GM12878 (cell line): ENCODE results near the gene TBRG4. TPM values are rescaled to one million over a fixed set of nuclear protein-coding genes. Genes with fewer than 3 reads are reported as not detected.

Experiments
- ATAC-seq: fragments of 200-7000 bp; cut with Tn5 transposase; 3 replicates; pipeline ENCODE4 v1.9.1; 2020; ENCODE audit warnings: mild to moderate bottlenecking, moderate library complexity
- BruUV-seq: library from RNA; stranded (reverse); fragments of 400-500 nt; replicated peaks from 2 replicates; lab custom pipeline; 2021; lab: Mats Ljungman, UMichigan
- CTCF ChIA-PET: fragments of 300-600 bp; sonication (Branson Sonifier 250); formaldehyde crosslinking; extraction: SDS; loops from one replicate; lab custom pipeline; 2021; ENCODE audit warnings: inconsistent platforms; lab: Yijun Ruan, JAX
- POLR2A ChIA-PET: fragments of 350-600 bp; formaldehyde crosslinking; extraction: SDS; loops from one replicate; lab custom pipeline; 2021; ENCODE audit warnings: inconsistent platforms; lab: Charles Lee
- RAD21 ChIA-PET: fragments of 300-600 bp; sonication (Branson Sonifier 250); formaldehyde crosslinking; loops from one replicate; lab custom pipeline; 2023; ENCODE audit warnings: antibody characterized with exemption; ENCODE audit not compliant: unreplicated experiment; lab: Charles Lee
- SMC1A ChIA-PET: fragments of 300-600 bp; sonication (Branson Sonifier 250); formaldehyde crosslinking; loops from one replicate; lab custom pipeline; 2023; ENCODE audit not compliant: unreplicated experiment, uncharacterized antibody; lab: Charles Lee
- DNase-seq: peaks from one replicate; pipeline ENCODE4 v3.0.0-alpha.2; 2011; ENCODE audit warnings: low read depth, low spot score
- FAIRE-seq: peaks from 3 replicates; lab custom pipeline; 2011; peaks lifted over from hg19 to GRCh38; lab: Jason Lieb, UNC
- H2AFZ ChIP-seq: 2 replicates; pipeline ENCODE4 v1.6.0; 2011; ENCODE audit warnings: low read depth, low read length, control low read depth; ENCODE audit not compliant: control insufficient read depth
- H3K27ac ChIP-seq: 2 replicates; pipeline ENCODE4 v1.5.1; 2011; ENCODE audit warnings: control low read depth; ENCODE audit not compliant: control insufficient read depth, insufficient read depth
- H3K27me3 ChIP-seq, 2 experiments: replicated peaks in 1 of 2; 2 replicates each; pipeline versions ENCODE4 v1.6.0 to v1.6.1; 2011; ENCODE audit warnings: low read length in 1 of 2; ENCODE audit not compliant: control insufficient read depth in 2 of 2, insufficient read depth in 2 of 2
- H3K36me3 ChIP-seq, 2 experiments: 2 replicates each; pipeline ENCODE4 v1.5.1; 2011; ENCODE audit warnings: low read length in 1 of 2; ENCODE audit not compliant: control insufficient read depth in 2 of 2, insufficient read depth in 2 of 2
- H3K4me1 ChIP-seq: 2 replicates; pipeline ENCODE4 v1.6.1; 2011; ENCODE audit warnings: mild to moderate bottlenecking, low read length, moderate library complexity, mixed read lengths; ENCODE audit not compliant: control insufficient read depth, insufficient read depth
- H3K4me2 ChIP-seq: 2 replicates; pipeline ENCODE4 v1.6.0; 2011; ENCODE audit warnings: control low read depth; ENCODE audit not compliant: control insufficient read depth, insufficient read depth
- H3K4me3 ChIP-seq: fragments of 200-600 bp; sonication (generic); 2 replicates; pipeline ENCODE4 v1.5.1; 2016
- H3K79me2 ChIP-seq: 2 replicates; pipeline ENCODE4 v1.6.0; 2011; ENCODE audit warnings: low read length; ENCODE audit not compliant: control insufficient read depth, insufficient read depth
- H3K9ac ChIP-seq: 2 replicates; pipeline ENCODE4 v1.8.0; 2011; ENCODE audit warnings: low read length, control low read depth, mixed read lengths; ENCODE audit not compliant: control insufficient read depth, insufficient read depth
- H3K9me3 ChIP-seq: replicated peaks from 3 replicates; pipeline ENCODE4 v1.5.1; 2011; ENCODE audit warnings: mild to moderate bottlenecking, low read length; ENCODE audit not compliant: control insufficient read depth, insufficient read depth
- H4K20me1 ChIP-seq: 2 replicates; pipeline ENCODE4 v1.6.0; 2011; ENCODE audit not compliant: control insufficient read depth, insufficient read depth
- CBX5 ChIP-seq: sonication (generic); IDR thresholded peaks from 2 replicates; pipeline ENCODE4 v1.6.1; 2016; ENCODE audit warnings: low read depth, moderate library complexity, mild to moderate bottlenecking, inconsistent platforms
- PAX8 ChIP-seq: fragments of 450-650 bp; IDR thresholded peaks from 2 replicates; pipeline ENCODE4 v1.6.1; 2017; ENCODE audit warnings: mild to moderate bottlenecking, moderate library complexity
- WGBS: methylation state at CpG from one replicate; pipeline ENCODE4 v1.1.6; 2016; ENCODE audit warnings: low lambda C conversion rate; ENCODE audit not compliant: insufficient replicate concordance, insufficient coverage; ENCODE audit errors: missing lambda C conversion rate; 5-methylcytosine and 5-hydroxymethylcytosine counted together
- in situ Hi-C: fragments of 300-500 bp; cut with MboI; formaldehyde crosslinking; loops from 9 replicates; pipeline ENCODE4 v1.14.3; 2018; ENCODE audit warnings: mixed read lengths
- intact Hi-C: fragments of 100-400 bp; cut with micrococcal nuclease; formaldehyde crosslinking; loops from one replicate; pipeline ENCODE4 v1.14.2; 2022; ENCODE audit not compliant: unreplicated experiment
- polyA plus RNA-seq, 11 experiments: library from polyadenylated mRNA; depleted of rRNA in 4 of 11; unstranded in 6 of 11; stranded (reverse) in 5 of 11; fragments of >200 nt; fragmentation: Nextera tagmentation in 4 of 11; fragmentation: Illumina TruSeq in 1 of 11; extraction: Ambion mirVana in 4 of 11; extraction: Trizol in 1 of 11; gene quantifications; 1 replicate in 1 of 11; 2 replicates in 10 of 11; pipeline versions ENCODE4 v1.2.1 to v1.2.3, GENCODE V29; 2011 to 2016; ENCODE audit warnings: inconsistent platforms in 2 of 11, missing spikeins in 2 of 11, low read depth in 1 of 11
- total RNA-seq, 4 experiments: library from RNA; depleted of rRNA in 3 of 4; stranded (reverse); fragments of >200 nt in 3 of 4; fragmentation: Illumina TruSeq in 1 of 4; extraction: Trizol in 1 of 4; gene quantifications; 2 replicates each; pipeline versions ENCODE4 v1.2.1 to v1.2.3, GENCODE V29; 2013 to 2021
- TF ChIP-seq, protein P1 (sequence below): IDR thresholded peaks from 2 replicates; pipeline ENCODE4 v1.6.1; 2012; ENCODE audit warnings: low read depth, low read length, improper control_type of control experiment
- TF ChIP-seq, protein P2 (sequence below): fragments of 450-650 bp; IDR thresholded peaks from 2 replicates; pipeline ENCODE4 v1.6.1; 2017; ENCODE audit warnings: antibody characterized with exemption, mild to moderate bottlenecking, moderate library complexity
- TF ChIP-seq, protein P3 (sequence below): fragments of 450-650 bp; IDR thresholded peaks from 2 replicates; pipeline ENCODE4 v1.6.1; 2018; ENCODE audit warnings: mild to moderate bottlenecking, low read depth, moderate library complexity; ENCODE audit not compliant: partially characterized antibody
- TF ChIP-seq, protein P4 (sequence below): IDR thresholded peaks from 2 replicates; pipeline ENCODE4 v1.6.1; 2011; ENCODE audit warnings: mild to moderate bottlenecking, low read depth, low read length, moderate library complexity; ENCODE audit not compliant: insufficient replicate concordance

TBRG4 gene
- total and polyA plus RNA-seq, 10 of the 15 experiments (the other 5 are each of a cell fraction or from before 2014, with no cell fraction given): 8.4 to 130 (median 118) TPM

DNA sequence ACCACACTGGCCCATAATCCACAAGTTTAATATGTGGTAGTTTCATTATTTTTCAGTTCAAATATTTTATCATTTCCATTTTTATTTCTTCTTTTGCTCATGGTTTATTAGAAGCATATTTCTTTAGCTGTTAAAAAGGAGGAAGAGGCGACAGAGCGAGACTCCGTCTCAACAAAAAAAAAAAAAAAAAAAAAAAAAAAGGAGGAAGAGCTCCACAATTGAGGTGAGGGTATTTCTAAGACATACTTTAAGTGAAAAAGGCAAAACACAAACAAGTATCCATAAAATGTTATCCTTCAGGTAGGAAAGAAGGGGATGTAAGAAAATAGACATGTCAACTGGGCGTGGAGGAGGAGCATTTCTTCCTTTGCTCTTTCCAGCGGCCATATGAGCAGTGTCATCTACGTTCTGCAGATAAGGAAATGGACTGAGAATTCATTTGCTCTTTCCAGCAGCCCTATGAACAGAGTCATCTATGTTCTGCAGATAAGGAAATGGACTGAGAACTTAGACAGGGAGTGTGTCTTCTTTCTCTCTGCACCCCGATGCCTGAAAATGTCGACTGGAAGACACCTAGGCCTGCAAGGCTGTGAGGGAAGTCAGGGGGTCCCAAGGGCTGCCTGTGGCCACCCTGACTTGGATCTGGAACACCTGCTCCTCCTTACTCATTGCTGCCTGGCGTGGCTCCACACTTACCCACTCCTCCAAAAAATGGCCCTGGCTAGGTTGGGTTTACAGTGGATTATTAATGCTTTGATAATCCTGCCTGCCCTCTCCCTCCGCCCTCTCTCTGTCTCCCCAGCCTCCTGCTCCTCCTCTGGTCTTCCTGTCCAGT, 27.2 kb upstream of the TBRG4 start:
- SMC1A ChIA-PET: interaction anchor here (0.8 to 5.6 kb wide), 4 partner anchors 16 to 289 kb away, joined by 3 to 105 read pairs (median 46); no protein-coding TSS in a partner anchor
- no peak overlapping the region for H3K4me2 ChIP-seq
- POLR2A ChIA-PET: interaction anchor here (0.6 to 1.0 kb wide), 2 partner anchors 13 to 161 kb away, joined by 3 read pairs; no protein-coding TSS in a partner anchor
- BruUV-seq: no TSS peak
- no peaks in the 10 kb centered on the region for H3K36me3 ChIP-seq
- H3K4me1 ChIP-seq: peaks cover 4% of the 10 kb centered on the region; the same call in 1 of the 2 replicates
- intact Hi-C loops (no loop called here), in situ Hi-C loops (loop anchor here (5.0 to 10.0 kb wide), 3 partner anchors 164 to 551 kb away; partner anchors contain the start of gene MYO1G)
- DNase-seq: no peak
- no peak overlapping the region for H2AFZ ChIP-seq
- no peak overlapping the region for H3K27ac ChIP-seq
- WGBS: 56% methylated on average over 10 of the region's 10 CpGs
- no peak for FAIRE-seq
- H4K20me1 ChIP-seq: no peaks in the 10 kb centered on the region
- no peak for ATAC-seq
- no peaks in the 10 kb centered on the region for H3K79me2 ChIP-seq
- H3K9me3 ChIP-seq: no peaks in the 10 kb centered on the region; the same call in 2 of the 3 replicates
- CTCF ChIA-PET: interaction anchor here (0.6 to 6.5 kb wide), 5 partner anchors 159 to 282 kb away, joined by 3 to 219 read pairs (median 3); no protein-coding TSS in a partner anchor
- no peaks in the 10 kb centered on the region for H3K27me3 ChIP-seq
- H3K9ac ChIP-seq: no peak overlapping the region
- no peak overlapping the region for H3K4me3 ChIP-seq
- TF ChIP-seq, protein P1, sequence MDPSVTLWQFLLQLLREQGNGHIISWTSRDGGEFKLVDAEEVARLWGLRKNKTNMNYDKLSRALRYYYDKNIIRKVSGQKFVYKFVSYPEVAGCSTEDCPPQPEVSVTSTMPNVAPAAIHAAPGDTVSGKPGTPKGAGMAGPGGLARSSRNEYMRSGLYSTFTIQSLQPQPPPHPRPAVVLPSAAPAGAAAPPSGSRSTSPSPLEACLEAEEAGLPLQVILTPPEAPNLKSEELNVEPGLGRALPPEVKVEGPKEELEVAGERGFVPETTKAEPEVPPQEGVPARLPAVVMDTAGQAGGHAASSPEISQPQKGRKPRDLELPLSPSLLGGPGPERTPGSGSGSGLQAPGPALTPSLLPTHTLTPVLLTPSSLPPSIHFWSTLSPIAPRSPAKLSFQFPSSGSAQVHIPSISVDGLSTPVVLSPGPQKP: no peak
- TF ChIP-seq, protein P2, sequence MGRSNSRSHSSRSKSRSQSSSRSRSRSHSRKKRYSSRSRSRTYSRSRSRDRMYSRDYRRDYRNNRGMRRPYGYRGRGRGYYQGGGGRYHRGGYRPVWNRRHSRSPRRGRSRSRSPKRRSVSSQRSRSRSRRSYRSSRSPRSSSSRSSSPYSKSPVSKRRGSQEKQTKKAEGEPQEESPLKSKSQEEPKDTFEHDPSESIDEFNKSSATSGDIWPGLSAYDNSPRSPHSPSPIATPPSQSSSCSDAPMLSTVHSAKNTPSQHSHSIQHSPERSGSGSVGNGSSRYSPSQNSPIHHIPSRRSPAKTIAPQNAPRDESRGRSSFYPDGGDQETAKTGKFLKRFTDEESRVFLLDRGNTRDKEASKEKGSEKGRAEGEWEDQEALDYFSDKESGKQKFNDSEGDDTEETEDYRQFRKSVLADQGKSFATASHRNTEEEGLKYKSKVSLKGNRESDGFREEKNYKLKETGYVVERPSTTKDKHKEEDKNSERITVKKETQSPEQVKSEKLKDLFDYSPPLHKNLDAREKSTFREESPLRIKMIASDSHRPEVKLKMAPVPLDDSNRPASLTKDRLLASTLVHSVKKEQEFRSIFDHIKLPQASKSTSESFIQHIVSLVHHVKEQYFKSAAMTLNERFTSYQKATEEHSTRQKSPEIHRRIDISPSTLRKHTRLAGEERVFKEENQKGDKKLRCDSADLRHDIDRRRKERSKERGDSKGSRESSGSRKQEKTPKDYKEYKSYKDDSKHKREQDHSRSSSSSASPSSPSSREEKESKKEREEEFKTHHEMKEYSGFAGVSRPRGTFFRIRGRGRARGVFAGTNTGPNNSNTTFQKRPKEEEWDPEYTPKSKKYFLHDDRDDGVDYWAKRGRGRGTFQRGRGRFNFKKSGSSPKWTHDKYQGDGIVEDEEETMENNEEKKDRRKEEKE: no peak
- TF ChIP-seq, protein P3, sequence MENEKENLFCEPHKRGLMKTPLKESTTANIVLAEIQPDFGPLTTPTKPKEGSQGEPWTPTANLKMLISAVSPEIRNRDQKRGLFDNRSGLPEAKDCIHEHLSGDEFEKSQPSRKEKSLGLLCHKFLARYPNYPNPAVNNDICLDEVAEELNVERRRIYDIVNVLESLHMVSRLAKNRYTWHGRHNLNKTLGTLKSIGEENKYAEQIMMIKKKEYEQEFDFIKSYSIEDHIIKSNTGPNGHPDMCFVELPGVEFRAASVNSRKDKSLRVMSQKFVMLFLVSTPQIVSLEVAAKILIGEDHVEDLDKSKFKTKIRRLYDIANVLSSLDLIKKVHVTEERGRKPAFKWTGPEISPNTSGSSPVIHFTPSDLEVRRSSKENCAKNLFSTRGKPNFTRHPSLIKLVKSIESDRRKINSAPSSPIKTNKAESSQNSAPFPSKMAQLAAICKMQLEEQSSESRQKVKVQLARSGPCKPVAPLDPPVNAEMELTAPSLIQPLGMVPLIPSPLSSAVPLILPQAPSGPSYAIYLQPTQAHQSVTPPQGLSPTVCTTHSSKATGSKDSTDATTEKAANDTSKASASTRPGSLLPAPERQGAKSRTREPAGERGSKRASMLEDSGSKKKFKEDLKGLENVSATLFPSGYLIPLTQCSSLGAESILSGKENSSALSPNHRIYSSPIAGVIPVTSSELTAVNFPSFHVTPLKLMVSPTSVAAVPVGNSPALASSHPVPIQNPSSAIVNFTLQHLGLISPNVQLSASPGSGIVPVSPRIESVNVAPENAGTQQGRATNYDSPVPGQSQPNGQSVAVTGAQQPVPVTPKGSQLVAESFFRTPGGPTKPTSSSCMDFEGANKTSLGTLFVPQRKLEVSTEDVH: no peak
- TF ChIP-seq, protein P4, sequence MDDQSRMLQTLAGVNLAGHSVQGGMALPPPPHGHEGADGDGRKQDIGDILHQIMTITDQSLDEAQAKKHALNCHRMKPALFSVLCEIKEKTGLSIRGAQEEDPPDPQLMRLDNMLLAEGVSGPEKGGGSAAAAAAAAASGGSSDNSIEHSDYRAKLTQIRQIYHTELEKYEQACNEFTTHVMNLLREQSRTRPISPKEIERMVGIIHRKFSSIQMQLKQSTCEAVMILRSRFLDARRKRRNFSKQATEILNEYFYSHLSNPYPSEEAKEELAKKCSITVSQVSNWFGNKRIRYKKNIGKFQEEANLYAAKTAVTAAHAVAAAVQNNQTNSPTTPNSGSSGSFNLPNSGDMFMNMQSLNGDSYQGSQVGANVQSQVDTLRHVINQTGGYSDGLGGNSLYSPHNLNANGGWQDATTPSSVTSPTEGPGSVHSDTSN: no peak
- no peak for TF ChIP-seq CBX5
- no peak for TF ChIP-seq PAX8
- RAD21 ChIA-PET: interaction anchor here (0.6 to 6.3 kb wide), 5 partner anchors 158 to 550 kb away, joined by 3 to 121 read pairs (median 3); no protein-coding TSS in a partner anchor
